Activated CD4-positive, alpha-beta T cell treated with anti-CD3 and anti-CD28 coated beads for 48 hours (primary cell): ENCODE data around the gene KLHL40.

ENCODE experiments used
- DNase-seq: peaks from one replicate; pipeline ENCODE4 v3.0.0-alpha.2; 2020

KLHL40 gene

GRCh38 chr3:42672515-42672914 lies 12.8 kb upstream of the KLHL40 start:
- no peak for DNase-seq

GRCh38 chr3:42673082-42673481 lies 12.3 kb upstream of the KLHL40 start:
- DNase-seq, result no peak

- no peak for DNase-seq
These were observed 11.2 kb upstream of the KLHL40 start for GRCh38 chr3:42674146-42674545.

- DNase-seq, result no peak
These were observed 9.4 kb upstream of the KLHL40 start for GRCh38 chr3:42675909-42676308.

GRCh38 chr3:42678447-42678846 lies 6.9 kb upstream of the KLHL40 start:
- no peak for DNase-seq

- DNase-seq, result no peak
These were observed 5.1 kb upstream of the KLHL40 start for GRCh38 chr3:42680271-42680670.

GRCh38 chr3:42680806-42681205 lies 4.5 kb upstream of the KLHL40 start:
- DNase-seq, result no peak

- DNase-seq, result no peak
These were observed 3.8 kb upstream of the KLHL40 start for GRCh38 chr3:42681361-42682038.

- no peak for DNase-seq
These were observed 2.9 kb upstream of the KLHL40 start for GRCh38 chr3:42682301-42683070.

- DNase-seq, result peak; percentile 75
These were observed 1.3 kb upstream of the KLHL40 start for GRCh38 chr3:42683875-42684598.

GRCh38 chr3:42684632-42685362 lies 540 bp upstream of the KLHL40 start:
- no peak for DNase-seq

GRCh38 chr3:42685891-42686820 lies 819 bp downstream of the KLHL40 start:
- DNase-seq, result no peak

- no peak for DNase-seq
These were observed 1.7 kb downstream of the KLHL40 start for GRCh38 chr3:42686832-42687650.

GRCh38 chr3:42688016-42688415 lies 2.7 kb downstream of the KLHL40 start:
- DNase-seq, result no peak

GRCh38 chr3:42688487-42689420 lies 3.4 kb downstream of the KLHL40 start:
- no peak for DNase-seq

GRCh38 chr3:42689421-42690014 lies 4.2 kb downstream of the KLHL40 start:
- no peak for DNase-seq

GRCh38 chr3:42690191-42690590 lies 4.9 kb downstream of the KLHL40 start:
- DNase-seq, result no peak

- DNase-seq, result no peak
These were observed 5.7 kb downstream of the KLHL40 start for GRCh38 chr3:42690766-42691680.
